IPS-18c (cell line): ENCODE results near the gene PIK3CA.
"Not testable (repeated sequence)": the region's sequence is repeated elsewhere in the genome, so short reads cannot be mapped to it uniquely, and the experiment has no call there.

Experiments
- H3K4me3 ChIP-seq: 2 replicates; pipeline ENCODE4 v1.7.0; 2013; ENCODE audit warnings: low read depth, mild to moderate bottlenecking, low read length, moderate library complexity; ENCODE audit not compliant: insufficient read depth
- H3K9me3 ChIP-seq: one replicate; pipeline ENCODE4 v1.6.1; 2013; ENCODE audit warnings: mild to moderate bottlenecking, low read length, moderate library complexity; ENCODE audit not compliant: control insufficient read depth, insufficient read depth

PIK3CA gene

GRCh38 chr3:179268400-179269051 lies 120.4 kb downstream of the PIK3CA start:
- H3K9me3 ChIP-seq, result no peaks in the 10 kb centered on the region
- H3K4me3 ChIP-seq, result no peak overlapping the region

- H3K4me3 ChIP-seq, result no peak overlapping the region
Measured at GRCh38 chr3:179269152-179269707, 121.1 kb downstream of the PIK3CA start.

DNA sequence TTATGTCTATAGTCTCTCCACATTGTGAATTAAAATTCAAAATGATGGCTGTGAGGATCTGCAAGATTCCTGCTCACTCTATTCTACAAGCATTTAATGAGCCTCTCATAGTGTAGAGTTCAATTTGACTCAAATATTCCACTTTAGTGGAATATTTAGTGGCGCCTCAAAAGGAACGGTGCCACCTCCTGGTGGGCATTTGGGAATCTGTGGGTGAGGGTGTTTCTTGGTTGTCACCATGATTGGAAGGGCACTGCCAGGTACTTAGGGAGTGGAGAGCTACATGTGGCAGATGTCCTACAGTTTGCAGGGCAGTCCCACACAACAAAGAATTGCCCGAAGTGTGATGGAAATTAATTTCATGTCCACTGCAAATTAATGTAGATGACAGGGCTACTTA lies 124.2 kb downstream of the PIK3CA start:
- Histone ChIP-seq H3K9me3 (no peaks in the 10 kb centered on the region), H3K4me3 (no peak overlapping the region)

More at GRCh38 chr3:179269152-179269707, 121.1 kb downstream of the PIK3CA start:
- H3K9me3 ChIP-seq, result no peaks in the 10 kb centered on the region

GRCh38 chr3:179274434-179274833 lies 126.3 kb downstream of the PIK3CA start:
- not testable (repeated sequence) for H3K4me3 ChIP-seq, H3K9me3 ChIP-seq

GRCh38 chr3:179276001-179276400 lies 127.8 kb downstream of the PIK3CA start:
- H3K9me3 ChIP-seq, result no peaks in the 10 kb centered on the region

DNA sequence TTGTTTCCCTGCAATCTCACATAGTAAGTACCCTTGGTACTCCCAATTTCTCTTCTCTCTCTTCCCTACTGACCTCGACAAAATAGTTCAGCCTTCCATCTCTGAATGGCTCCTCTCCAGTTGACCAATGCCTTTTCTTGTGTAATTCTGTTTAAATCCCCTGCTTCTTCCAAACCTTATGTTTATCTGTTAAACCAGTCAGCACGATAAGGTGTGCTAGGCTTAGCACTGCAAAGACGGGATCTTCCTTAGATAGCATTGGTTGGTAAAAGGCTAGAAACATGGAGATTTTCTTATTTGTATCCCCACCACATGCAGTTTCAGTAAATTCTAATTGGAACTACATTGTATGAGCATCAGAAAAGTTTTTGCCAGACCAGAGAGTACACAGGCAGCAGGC lies 128.6 kb downstream of the PIK3CA start:
- no peak overlapping the region for H3K4me3 ChIP-seq

More at GRCh38 chr3:179276001-179276400, 127.8 kb downstream of the PIK3CA start:
- no peak overlapping the region for H3K4me3 ChIP-seq

DNA sequence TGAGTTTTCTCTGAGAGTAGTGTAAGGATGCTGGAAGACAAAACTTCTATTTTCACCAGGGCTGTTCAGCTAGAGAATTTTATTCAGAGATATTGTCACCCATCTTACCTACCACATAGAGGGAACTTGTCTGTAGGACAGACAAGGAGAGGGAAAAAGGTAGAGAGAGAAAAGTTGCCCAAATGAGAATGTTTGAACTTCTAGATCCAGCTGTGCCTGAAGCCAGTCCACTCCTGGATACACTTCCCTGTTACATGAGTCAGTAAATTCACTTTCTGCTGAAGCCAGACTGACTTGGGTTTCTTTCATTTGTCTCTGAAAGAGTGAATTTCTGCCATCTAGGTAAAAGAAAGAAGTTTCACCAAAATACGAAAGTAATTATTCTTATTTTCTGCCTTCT lies 130.0 kb downstream of the PIK3CA start:
- Histone ChIP-seq H3K4me3 (no peak overlapping the region), H3K9me3 (no peaks in the 10 kb centered on the region)

More for the DNA sequence above, 128.6 kb downstream of the PIK3CA start:
- H3K9me3 ChIP-seq, result no peaks in the 10 kb centered on the region

- no peak overlapping the region for H3K4me3 ChIP-seq
- no peaks in the 10 kb centered on the region for H3K9me3 ChIP-seq
Measured at GRCh38 chr3:179278932-179279693, 131.0 kb downstream of the PIK3CA start.

- H3K9me3 ChIP-seq, result no peaks in the 10 kb centered on the region
- no peak overlapping the region for H3K4me3 ChIP-seq
Measured at GRCh38 chr3:179279837-179280236, 131.7 kb downstream of the PIK3CA start.

DNA sequence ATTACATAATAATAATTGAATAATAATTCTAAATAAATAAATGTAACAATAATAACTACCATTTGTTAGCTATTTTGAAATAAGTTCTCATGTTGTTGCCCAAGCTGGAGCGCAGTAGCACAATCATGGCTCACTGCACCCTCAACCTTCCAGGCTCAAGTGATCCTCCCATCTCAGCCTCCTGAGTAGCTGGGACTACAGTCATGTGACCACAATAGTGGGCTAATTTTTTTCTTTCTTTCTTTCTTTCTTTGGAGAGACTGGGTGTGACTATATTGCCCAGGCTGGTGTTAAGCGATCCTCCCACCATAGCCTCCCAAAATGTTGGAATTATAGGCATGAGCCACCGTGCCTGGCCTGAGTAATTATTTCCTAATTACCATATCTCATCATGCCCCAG lies 133.7 kb downstream of the PIK3CA start:
- no peak overlapping the region for H3K4me3 ChIP-seq
- H3K9me3 ChIP-seq, result no peaks in the 10 kb centered on the region

GRCh38 chr3:179286331-179286730 lies 138.2 kb downstream of the PIK3CA start:
- Histone ChIP-seq H3K4me3 (no peak overlapping the region), H3K9me3 (no peaks in the 10 kb centered on the region)

GRCh38 chr3:179288845-179289244 lies 140.7 kb downstream of the PIK3CA start:
- H3K9me3 ChIP-seq, result no peaks in the 10 kb centered on the region

GRCh38 chr3:179289295-179289694 lies 141.1 kb downstream of the PIK3CA start:
- no peak overlapping the region for H3K4me3 ChIP-seq
- no peaks in the 10 kb centered on the region for H3K9me3 ChIP-seq

More at GRCh38 chr3:179288845-179289244, 140.7 kb downstream of the PIK3CA start:
- no peak overlapping the region for H3K4me3 ChIP-seq
